KOPT-K1 (cell line): ENCODE data around the gene GPR15LG.
"Not testable (repeated sequence)": the region's sequence is repeated elsewhere in the genome, so short reads cannot be mapped to it uniquely, and the experiment has no call there.

Source experiments
- H3K27ac ChIP-seq: fragments of 200-600 bp; sonication (generic); 2 replicates; pipeline ENCODE4 v1.5.1; 2016; ENCODE audit warnings: antibody characterized with exemption, mild to moderate bottlenecking, low read depth, low read length; ENCODE audit not compliant: poor library complexity, severe bottlenecking
- H3K36me3 ChIP-seq: fragments of 200-600 bp; sonication (generic); 2 replicates; pipeline ENCODE4 v1.5.1; 2017; ENCODE audit warnings: antibody characterized with exemption, mild to moderate bottlenecking, low read length, moderate library complexity; ENCODE audit not compliant: insufficient read depth
- H3K9me3 ChIP-seq: fragments of 200-600 bp; sonication (generic); 2 replicates; pipeline ENCODE4 v1.5.1; 2017; ENCODE audit warnings: antibody characterized with exemption, low read length, mild to moderate bottlenecking; ENCODE audit not compliant: insufficient read depth, poor library complexity, severe bottlenecking

Gene GPR15LG

DNA sequence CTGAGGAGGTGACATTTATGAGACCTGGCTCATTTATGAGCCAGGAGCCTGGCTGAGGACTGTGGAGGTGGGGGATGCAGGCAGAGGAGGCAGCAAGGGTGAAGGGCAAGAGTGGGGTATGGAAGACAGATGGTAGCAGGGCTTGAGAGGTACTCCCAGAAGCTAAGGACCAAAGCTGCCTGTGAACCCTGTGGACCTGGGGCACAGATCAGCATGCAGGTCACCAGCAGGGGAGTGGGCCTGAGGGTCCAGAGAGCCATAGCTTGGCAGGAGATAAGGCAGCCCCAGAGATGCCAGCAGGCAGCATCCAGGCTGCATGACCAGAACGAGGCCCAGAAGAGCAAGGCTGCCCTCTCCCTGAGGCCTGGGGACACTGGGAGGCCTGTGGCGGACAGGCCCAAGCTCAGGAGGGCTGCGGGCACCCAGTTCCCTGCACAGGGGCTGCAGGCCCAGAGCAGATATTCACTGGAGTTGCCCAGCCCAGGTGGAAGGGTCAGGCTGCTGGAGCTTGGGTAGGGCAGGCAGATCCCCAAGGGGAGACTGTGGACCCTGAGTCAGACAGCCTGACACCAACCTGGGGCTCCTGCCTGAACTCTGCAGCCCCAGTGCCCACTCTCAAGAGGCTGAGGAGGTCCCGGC, 3.4 kb downstream of the GPR15LG start:
- Histone ChIP-seq H3K36me3 (no peaks in the 10 kb centered on the region), H3K27ac (peak overlapping the region; percentile 39)

DNA sequence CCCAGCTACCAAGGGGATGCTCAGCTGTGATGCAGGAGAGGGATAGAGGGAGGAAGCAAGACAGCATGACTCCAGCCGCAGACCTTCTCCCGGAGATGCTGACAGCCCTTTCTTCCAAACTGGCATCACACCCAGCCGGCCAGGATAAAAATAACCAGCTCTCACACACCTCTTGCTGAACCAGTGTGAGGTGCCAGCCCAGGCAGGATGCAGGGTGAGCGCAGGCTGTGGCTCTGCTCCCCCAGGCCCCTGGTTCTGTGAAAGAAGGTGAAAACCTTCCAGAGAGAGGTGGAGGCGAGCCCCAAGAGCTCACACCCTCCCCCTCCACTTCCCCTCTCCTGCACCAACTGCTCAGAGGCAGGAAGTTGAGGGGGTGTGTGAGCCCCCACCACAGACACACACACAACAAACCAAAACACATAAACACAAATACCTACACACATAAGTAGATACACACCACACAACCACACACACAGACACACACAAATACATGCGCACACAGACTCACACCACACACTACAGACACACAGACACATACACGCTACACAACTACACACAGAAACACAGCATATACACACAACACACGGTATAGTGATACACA, 4.0 kb downstream of the GPR15LG start:
- Histone ChIP-seq H3K27ac (peak overlapping the region; percentile 39), H3K36me3 (no peaks in the 10 kb centered on the region)

More for the DNA sequence above, 3.4 kb downstream of the GPR15LG start:
- no peaks in the 10 kb centered on the region for H3K9me3 ChIP-seq

DNA sequence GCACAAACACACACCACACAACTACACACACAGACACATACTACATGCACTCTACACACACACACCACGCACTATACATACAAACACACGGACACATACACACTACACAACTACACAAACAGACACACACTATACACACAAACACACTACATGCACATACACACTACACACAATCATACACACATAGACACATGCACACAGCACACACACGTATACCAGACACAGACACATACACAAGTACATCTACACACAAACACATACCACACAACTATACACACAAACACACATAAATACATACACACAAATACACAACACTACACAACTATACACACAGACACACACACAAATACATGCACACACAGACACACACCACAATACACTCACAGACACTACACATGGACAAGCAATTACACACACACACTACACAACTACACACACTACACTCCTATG, 4.6 kb downstream of the GPR15LG start:
- Histone ChIP-seq H3K9me3 (no peaks in the 10 kb centered on the region), H3K36me3 (no peaks in the 10 kb centered on the region), H3K27ac (peak overlapping the region; percentile 39)

More for the DNA sequence above, 4.0 kb downstream of the GPR15LG start:
- H3K9me3 ChIP-seq, result no peaks in the 10 kb centered on the region

DNA sequence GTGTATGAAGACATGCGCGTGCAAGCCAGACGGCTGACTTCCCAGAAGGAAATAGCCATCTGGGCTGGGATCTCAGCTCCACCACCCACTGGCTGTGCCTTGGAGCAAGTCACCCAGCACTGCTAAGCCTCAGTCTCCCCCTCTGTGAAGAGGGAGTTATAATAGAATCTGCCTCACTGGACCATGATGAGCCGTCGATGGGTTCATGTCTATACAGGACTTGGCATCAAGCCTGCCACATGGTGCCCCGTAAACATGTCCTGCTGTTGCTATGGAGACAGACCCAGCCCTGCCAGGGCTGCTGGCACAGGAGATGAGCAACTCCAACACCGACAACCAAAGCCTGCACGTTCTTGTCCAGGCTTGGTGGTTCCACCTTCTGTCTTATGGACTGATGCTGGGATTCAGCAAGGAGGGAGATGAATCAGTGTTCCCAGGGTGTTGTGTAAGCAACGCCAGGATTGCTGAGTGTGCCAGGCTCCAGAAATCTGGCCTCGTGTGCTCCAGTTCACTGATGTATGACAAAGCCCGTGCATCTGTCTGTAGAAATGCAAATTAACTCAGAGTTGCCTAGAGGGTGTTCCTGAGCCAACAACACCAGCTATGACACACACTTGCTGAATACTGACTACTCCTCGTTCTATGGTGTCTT, 5.6 kb downstream of the GPR15LG start:
- Histone ChIP-seq H3K9me3 (no peaks in the 10 kb centered on the region), H3K27ac (no peak overlapping the region), H3K36me3 (no peaks in the 10 kb centered on the region)

DNA sequence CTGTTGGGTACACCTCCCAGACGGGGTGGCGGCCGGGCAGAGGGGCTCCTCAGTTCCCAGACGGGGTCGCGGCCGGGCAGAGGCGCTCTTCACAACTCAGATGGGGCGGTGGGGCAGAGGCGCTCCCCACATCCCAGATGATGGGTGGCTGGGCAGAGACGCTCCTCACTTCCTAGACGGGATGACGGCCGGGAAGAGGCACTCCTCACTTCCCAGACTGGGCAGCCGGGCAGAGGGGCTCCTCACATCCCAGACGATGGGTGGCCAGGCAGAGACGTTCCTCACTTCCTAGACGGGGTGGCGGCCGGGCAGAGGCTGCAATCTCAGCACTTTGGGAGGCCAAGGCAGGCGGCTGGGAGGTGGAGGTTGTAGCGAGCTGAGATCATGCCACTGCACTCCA, 6.8 kb downstream of the GPR15LG start:
- not testable (repeated sequence) for H3K9me3 ChIP-seq, H3K36me3 ChIP-seq, H3K27ac ChIP-seq

DNA sequence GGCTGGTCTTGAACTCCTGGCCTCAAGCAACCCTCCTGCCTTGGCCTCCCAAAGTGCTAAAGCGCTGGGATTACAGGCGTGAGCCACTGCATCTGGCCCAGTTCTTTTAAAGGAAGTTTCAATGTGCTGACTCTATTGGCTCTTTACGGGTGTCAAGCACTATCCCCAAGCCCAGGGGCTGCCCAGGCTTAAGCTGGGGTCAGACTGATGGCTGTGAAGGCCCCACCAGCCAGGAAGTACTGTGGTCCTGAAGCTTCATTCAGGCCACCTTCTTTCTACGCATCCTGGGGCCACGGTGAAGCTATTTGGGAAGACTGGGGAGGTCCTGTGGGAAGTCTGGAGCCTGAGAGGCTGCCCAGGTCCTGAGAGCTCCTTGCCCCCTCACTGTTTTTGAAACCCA, 8.0 kb downstream of the GPR15LG start:
- Histone ChIP-seq H3K9me3 (no peaks in the 10 kb centered on the region), H3K27ac (no peak overlapping the region), H3K36me3 (no peaks in the 10 kb centered on the region)

DNA sequence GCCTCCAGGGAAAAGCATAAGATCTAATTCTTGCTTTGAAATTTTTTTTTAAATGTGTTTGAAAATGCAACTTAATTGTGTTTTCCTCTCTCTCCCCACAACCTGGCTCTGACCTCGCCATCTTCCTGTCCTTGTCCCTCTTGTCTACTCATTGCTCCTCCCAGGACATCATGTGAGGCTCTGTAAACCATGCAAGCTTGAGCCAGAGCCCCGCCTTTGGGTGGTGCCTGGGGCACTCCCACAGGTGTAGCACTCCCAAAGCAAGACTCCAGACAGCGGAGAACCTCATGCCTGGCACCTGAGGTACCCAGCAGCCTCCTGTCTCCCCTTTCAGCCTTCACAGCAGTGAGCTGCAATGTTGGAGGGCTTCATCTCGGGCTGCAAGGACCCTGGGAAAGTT, 10.9 kb downstream of the GPR15LG start:
- Histone ChIP-seq H3K36me3 (no peaks in the 10 kb centered on the region), H3K27ac (no peak overlapping the region), H3K9me3 (no peaks in the 10 kb centered on the region)

DNA sequence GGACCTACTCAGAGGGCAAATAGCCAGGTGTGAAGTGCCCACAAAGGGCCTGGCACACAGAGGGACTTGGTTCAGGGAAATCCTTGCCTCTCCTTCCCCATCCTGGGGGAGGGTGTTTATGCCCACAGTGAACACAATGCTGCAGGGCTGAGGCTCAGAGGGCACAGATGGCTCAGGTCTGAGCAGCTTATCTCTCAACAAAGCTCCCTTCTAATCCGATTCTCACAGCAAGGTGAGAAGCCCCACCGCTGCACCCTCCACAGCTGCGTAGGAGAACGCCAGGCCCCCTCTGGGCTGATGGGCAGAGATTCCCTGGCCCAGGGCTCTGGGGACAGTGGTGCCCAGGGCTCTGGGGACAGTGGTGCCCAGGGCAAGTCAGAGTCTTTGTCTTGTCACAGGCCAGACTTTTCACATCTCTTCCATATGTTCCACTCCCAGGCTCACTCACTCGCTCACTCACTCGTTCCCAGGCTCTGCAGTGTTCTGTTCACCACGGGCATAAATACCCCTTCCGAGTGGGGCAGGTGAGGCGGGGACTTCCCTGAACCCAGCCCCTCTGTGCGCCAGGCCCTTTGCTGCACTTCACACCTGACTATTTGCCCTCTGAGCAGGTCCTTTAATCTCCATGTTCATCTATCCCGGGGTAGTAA, 12.1 kb downstream of the GPR15LG start:
- Histone ChIP-seq H3K27ac (no peak overlapping the region), H3K9me3 (no peaks in the 10 kb centered on the region), H3K36me3 (no peaks in the 10 kb centered on the region)

DNA sequence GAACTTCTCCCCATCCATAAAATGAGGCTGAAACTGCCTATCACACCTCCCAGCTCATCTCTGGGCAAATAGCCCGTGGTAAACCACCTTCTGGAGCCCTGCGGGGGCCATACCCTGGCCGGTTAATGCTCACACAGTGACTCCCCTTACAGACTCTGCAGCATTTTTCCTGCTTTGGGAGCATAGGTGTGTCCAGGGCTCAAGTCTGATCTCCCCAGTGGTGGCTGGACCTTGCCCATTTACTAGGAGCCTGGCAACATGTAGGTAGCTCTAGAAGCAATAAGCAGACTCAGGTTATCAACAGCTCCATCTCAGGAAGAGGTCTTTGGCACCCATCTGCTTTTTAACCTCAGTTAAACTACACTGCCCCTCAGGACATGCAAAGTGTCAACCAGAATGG, 15.2 kb downstream of the GPR15LG start:
- H3K27ac ChIP-seq, result no peak overlapping the region
- no peaks in the 10 kb centered on the region for H3K36me3 ChIP-seq
- H3K9me3 ChIP-seq, result no peaks in the 10 kb centered on the region

DNA sequence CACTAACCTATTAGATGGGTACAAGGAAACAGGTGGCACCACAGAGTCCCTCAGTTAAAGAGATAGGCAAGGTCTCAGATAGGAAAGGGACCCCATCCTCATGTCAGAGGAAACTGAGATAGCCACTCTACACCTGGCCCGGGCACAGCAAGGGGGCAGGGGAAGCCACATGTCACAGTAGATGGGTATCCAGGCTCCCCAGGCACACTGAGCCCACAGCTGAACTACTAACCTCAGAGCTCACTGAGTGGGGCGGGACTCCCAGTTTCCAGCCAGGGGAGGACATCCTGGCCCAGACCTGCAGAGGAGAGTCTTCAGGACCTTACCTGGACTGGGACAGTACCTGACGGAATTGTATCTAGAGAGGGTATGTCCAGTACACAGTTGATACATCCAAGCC, 17.0 kb downstream of the GPR15LG start:
- no peak overlapping the region for H3K27ac ChIP-seq
- H3K9me3 ChIP-seq, result no peaks in the 10 kb centered on the region
- no peaks in the 10 kb centered on the region for H3K36me3 ChIP-seq

DNA sequence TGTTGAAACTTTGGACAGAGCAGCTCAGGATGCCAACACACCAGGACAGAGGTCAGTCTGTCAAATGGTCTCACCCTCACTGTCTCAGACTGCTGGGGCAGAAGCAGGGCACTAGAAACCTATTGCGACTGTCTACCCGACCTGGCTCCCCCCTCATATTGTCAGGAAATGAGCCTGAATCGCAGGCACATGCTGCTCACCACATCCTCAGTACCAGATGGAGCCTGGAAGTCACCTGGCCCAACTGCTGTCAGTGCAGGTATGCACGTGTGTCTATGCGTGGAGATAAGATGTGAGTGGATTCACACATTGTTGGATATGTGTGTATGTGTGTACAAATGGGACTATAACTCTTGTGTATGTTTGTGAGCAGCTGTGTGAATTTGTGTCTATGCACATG, 17.5 kb downstream of the GPR15LG start:
- H3K27ac ChIP-seq, result no peak overlapping the region
- H3K36me3 ChIP-seq, result no peaks in the 10 kb centered on the region
- H3K9me3 ChIP-seq, result no peaks in the 10 kb centered on the region

DNA sequence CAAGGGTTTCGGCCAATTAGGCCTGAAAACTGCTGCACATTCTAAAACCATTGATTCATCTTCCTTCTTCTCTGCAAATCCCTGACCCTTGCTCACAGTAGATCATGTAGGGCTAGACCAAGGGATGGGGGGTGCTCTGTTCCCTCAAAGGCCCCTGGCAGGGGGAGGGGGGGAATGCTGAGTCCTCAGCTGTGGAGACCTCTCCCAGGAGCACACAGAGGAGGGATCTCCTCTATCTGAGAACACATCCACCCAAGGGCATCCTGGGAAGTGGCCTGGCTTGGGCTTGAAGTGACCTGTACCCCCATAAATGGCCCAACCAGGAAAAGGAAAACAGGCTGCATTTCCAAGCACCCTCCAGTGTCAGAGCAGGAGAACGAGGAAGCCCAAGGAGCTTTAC, 19.7 kb downstream of the GPR15LG start:
- H3K9me3 ChIP-seq, result no peaks in the 10 kb centered on the region
- no peaks in the 10 kb centered on the region for H3K36me3 ChIP-seq
- H3K27ac ChIP-seq, result no peak overlapping the region

DNA sequence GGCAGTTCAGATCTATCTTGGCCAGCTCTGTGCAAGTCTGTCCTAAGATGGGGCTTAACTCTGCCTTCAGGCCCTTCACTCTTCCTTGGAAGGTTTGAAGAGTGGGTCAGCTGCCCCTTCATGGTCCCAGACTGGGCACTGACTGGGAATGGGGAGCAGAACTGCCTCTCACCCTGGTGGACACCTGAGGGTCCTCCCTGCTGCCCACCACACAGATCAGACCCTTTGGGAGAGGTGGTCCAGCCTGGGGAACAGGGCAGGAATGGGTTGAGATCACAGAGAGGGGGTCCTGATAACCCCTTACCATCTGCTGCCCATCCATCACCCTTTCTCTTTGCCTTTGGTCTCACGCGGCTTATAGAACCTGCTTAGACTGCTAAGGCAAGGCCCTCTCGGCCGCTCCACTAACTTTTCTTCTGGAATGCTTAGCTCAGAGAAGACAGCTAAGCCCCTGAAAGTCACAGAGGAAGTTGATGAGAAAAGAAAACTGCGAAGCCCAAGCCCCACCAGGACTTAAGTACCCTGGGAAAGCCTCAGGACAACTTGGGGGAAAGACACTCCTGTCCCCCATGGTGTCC, 20.3 kb downstream of the GPR15LG start:
- H3K36me3 ChIP-seq, result no peaks in the 10 kb centered on the region
- no peak overlapping the region for H3K27ac ChIP-seq
- no peaks in the 10 kb centered on the region for H3K9me3 ChIP-seq

DNA sequence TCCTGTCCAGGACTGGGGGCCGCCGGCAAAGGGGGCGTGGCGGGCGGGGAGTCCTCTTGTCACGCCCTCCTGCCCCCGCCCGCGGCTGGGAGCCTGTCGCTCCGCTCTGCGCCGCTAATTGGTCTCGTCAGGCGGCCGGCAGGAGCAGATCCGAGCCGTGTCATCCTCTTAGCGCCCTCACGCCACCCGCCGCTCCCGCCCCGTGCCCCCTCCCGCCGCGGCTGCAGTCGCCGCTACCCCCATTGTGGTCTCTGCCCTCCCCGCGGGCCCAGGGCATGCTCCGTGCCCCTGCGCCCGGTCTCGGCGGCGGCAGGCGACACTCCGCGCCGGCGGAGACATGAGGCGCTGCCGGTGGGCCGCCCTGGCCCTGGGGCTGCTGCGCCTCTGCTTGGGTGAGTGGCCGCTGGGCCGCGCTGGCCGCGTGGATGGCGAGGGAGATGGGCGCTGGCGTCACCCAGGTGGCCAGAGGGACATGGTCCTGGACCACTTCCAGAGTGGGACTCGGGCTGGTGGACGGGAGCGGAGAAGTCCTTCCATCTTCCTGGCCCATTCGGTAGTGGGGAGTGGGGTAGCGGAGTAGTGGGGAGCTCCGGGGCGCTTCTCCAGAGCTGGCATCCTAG, 20.9 kb downstream of the GPR15LG start, which contains the start of gene CDHR1:
CDHR1 (plus strand) TSS at position 114 of the 620 bp plus-strand sequence; CDS start at position 338, 224 bp downstream.
- Histone ChIP-seq H3K9me3 (no peaks in the 10 kb centered on the region), H3K36me3 (no peaks in the 10 kb centered on the region), H3K27ac (no peak within 1 kb of the TSS)
